Stimulated activated CD8-positive, alpha-beta memory T cell treated with anti-CD3 and anti-CD28 coated beads, Interleukin-4, amount 100 ng/mL, for 4 hours (primary cell): ENCODE measurements around the gene PXT1.
"Not testable (repeated sequence)": the region's sequence is repeated elsewhere in the genome, so short reads cannot be mapped to it uniquely, and the experiment has no call there.

ENCODE experiments used
- DNase-seq, 2 donors: peaks; one replicate each; pipeline ENCODE4 v3.0.0-alpha.2; 2020; ENCODE audit warnings: low read depth in 2 of 2, low spot score in 1 of 2

Gene PXT1

DNA sequence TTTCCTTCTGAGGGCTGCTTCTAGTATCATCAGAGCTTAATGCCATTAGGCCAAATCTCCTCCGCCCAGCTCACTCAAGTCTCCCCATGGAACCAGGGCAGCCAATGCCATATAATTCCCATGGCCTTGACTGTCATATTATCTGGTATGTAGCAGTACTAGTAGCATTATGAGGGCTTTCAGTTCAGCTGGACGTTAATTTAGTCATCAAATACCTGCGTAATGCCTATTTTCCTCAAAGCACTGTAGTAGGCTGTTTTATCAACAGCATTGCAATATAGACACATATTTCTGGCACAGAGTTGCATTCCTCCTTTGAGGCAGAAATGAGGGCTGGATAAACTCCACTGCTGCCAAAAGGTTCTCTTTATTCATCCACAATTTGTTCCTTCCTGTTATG is 1.8 kb upstream of the PXT1 start:
- no peak for DNase-seq

DNA sequence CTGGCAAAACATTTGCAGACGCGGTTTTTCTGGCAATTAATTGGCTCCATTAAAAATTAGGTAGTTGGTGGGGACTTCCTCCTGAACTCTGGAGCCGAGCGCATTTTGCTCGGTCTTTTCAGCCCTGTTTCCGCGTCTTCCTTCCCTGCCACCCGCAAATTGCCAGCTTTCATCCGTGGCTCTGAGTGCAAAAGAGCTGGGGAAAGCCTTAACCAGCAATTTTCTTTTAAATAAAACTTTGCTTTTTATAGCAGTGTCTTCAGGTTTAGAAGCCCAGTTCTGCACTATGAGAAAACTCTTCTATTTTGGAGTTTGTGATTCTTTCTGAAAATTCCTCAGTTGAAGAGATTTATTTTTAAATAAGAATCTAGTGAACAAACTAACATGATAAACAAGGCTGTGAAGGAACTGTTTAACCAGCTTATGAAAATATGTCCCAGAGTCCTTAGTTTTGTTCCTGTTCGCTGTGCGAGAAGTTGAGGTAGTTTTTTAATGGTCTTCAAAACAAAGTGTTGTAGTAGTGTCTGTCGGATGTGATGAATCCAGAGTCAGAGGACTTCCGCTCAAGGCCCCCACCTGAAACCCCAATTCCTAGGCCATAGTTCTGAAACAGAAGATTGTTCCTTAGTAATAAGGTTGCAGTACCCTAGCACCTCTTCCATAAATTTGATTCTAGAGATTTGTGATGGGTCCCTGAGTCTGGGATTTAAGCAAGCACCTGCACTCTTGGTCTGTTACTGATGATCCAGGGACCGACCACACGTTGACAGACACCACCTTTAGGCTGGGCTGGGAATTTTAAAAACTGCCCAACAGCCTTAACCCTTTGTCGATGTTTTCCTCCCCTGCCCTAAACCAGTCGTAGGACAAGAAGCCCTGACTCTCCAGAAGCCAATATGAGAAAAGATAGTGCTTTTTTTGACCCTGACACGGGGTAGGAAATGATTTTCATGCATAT is 1.1 kb upstream of the PXT1 start:
- DNase-seq: no peak

DNA sequence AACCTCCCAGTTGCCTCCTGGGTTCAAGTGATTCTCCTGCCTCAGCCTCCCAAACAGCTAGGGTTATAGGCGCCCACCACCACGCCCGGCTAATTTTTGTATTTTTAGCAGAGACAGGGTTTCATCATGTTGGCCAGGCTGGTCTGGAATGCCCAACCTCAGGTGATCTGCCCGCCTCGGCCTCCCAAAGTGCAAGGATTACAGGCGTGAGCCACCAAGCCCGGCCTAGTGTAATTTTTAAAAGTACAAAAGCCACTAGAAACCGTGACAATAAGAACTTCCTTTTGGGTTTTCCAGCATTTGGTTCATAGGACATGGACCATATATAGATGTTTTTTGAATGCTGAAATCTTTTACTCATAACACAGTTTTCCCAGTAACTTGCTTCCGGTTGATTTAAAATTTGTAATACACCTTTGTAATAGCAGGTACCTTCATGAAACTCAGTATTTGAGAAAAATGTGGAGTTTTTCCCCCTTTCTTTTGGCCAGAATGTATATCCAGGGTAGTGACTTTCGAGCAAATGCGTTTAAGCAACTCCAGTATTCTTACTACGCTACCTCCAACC is 467 bp downstream of the PXT1 start:
- DNase-seq: no peak

DNA sequence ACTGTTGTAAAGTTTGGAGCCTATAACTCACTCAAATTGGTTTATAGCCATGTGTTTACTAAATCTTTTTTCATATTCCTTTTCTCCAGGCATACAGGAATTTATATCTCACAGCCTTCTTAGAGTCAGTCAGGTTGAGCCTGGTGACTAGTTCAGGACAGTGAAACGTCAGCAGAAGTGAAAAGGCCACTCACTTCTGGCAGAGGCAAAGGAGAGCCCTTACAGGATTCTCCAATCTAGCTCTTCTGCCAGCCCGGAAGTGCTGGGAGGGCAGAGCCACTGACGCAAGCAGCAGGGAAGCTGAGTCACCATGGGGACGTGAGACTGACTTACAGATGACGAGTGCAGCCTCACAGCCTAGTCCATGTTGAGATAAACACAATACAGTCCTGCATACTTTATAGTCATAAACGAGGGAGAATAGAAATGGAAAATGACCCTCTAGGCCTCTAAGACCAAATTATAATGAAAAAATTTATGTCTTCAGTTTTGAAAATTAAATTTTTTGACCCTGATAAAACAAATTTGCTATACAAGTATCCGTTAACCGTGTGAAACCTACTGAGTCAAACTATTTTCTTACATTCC is 1.3 kb downstream of the PXT1 start:
- peak; percentile 56 to 73 for DNase-seq

DNA sequence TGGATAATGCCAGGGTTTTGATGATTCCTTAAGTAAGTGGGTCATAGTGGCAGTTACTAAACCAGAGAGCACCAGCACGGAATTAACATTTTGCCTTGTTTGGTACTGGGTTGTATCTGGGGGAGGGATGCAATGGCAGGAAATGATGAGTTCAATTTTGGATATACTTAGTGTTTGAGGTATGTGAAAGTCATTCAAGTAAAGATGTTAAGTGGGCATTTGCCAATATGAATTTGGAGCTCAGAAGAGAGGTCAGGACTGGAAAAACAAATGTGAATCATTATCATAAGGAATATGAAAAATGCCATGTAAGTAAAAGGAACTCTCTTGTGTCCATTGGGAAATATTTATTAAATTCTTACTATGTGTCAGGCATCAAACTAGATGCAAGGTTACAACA is 6.2 kb downstream of the PXT1 start:
- no peak for DNase-seq

DNA sequence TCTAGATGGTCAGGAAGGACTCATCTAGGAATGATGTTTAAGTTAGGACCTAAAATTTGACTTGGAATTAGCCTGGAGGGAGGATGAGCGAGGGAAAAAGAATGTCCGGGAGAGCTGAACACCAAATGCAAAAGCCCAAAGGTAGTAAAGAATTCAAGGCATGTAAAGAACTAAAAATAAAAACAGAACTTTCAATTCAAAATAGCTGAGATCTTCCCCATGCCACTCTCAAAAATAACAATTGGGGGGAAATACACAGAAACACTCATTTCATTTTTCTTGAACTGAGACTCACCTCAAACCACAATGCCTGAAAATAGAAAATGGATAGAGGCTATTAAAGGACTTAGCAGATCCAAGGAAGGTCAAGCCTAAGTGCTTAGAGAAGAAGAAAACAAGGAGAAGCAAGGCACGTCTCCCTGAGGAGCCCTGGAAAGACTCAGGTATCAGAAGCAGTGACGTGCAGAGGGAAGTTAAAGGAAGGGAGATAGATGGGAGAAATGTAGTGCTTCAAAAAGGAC is 10.4 kb downstream of the PXT1 start:
- no peak for DNase-seq

DNA sequence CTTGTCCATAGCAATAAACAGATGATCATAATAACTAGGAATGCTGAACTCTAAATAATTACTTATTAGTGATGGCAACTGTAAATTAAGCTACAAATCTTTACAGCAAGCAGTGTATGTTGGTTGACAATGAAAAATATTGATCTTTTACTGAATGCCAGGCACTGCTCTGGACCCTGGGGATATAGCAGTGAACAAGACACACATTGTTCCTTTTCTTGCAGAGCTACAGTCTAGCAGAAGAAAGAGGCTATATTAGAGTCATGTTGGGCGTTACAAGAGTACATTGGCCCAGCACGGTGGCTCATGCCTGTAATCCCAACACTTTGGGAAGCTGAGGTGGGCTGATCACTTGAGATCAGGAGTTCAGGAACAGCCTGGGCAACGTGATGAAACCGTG is 11.5 kb downstream of the PXT1 start:
- no peak for DNase-seq

DNA sequence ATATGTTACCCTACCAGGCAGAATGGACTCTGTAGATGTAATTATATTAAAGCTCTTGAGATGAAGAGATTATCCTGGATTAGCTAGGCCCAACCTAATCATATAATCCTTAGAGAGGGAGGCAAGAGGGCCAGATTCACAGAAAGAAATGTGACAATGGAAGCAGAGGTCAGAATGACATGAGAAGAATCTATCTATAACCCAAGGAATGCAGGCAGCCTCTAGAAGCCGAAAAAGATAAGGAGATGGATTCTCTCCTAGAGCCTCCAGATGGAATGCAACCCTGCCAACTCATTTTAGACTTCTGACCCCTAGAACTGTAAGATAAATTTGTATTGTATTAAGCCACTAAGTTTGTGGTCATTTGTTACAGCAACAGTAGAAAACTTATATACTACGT is 12.3 kb downstream of the PXT1 start:
- no peak for DNase-seq

DNA sequence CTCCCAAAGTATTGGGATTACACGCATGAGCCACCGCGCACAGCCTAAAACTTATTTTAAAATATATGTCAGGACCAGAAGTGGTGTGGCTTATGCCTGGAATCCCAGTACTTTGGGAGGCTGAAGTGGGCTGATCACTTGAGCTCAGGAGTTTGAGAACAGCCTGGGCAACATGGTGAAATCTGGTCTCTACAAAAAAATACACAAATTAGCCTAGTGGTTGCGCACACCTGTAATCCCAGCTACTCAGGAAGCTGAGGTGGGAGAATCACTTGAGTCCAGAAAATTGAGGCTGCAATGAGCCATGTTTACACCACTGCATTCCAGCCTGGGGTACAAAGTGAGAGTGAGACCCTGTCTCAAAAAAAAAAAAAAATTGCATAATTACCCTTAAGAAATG is 13.7 kb downstream of the PXT1 start:
- DNase-seq: no peak

DNA sequence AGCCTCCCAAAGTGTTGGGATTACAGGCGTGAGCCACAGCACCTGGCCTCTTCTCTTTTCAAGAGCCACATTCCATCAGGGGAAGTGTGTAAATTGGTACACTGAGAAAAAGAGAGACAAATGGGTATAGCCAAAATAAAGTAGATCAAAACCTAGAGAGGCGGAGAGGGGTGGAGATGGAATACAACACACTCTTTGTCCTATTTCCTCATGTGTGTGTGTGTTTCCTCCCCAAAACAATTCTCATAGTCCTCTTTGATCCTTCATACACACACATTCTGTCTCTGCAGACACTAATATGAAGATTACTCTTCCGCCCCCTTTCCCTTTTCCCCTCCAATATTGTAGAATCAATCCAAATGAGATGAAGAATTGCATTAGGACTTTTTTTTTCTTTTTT is 16.0 kb downstream of the PXT1 start:
- no peak for DNase-seq

DNA sequence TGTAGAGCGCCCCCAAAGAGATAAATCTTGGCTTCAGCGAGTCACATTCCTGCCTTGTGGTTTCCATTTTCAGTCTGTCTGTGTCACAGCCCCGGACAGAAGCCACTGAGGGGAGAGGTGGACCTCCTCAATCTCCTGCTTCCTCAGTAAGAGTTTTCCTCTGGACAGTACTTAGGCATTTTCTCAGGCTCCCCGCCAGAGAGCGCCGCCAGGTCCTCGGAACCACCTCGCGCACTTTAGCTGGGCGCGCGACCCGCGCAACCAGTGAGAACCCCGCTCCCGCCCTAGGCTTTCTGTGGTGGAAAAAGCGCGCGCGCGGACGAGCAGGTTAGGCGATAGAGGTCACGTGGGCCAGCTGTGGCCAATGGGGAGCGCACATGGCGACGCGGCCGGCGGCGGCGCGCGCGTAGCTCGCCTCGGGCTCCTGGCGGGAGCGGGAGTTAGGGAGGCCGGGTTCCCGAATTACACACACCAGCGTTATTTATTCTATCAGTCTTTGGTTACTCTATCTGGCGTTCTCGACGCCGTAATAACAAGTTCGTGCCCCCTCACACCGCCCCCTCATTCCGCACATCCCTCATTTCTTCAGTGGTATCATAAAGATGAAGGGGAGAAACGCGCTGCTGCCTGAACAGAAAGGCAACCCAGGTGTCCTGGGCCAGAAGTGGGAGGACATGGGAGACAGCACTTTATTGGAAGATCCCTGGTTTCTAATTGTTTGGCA is 19.4 kb downstream of the PXT1 start:
- DNase-seq: peak; percentile 95 to 97

DNA sequence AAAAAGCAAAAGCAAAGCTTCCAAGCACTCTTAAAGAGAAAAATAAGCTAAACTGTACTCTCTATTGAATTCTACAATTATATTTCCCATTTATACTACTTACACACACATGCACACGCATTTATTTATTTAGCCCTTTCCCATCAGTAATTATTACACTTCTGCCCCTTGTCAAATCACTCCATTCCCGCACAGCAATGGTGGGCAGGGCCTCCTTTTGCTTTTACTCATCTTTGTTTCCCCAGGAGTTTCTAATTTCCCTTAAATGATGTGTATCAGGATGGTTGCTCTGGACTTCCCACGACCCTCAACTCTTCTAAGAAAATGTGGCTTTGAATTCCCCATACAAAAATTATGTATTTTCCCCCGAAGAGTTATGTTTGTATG is 19.9 kb downstream of the PXT1 start:
- no peak for DNase-seq

DNA sequence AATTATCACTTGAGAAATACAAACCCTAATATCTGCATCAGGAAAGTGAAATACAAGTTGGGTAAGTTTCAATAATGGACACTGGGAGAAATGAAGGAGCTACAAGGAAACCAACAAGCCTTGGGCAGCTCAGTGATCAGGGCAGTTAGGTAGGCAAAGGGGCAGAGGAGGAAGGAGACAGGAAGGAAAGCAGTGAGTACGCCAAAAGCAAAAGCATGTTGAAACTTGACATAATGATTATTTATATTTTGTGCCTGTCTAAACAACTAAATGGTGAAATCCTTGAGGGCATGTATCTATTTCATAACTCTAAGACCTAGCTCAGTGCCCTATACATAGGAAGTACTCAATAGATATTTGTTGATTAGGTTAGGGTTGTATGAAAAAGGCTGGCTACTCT is 23.3 kb downstream of the PXT1 start:
- DNase-seq: no peak

DNA sequence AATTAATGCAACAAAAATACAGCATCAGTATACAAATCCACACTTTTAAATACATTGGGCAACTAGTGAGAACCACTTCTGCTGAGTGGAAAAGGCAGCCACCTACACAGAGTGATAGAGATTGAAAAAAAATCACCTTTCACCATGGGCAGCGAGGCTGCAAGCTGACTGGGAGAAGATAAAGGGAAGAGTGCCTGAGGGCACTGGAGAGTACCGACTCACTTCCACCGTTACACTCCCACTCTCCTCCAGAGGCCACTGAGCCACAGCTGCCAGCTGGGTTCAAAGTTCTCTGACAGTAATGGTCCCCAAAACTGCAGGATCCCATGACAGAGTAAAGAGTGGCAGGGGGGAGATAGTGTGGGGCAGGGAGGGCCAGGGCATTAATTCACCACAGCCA is 24.1 kb downstream of the PXT1 start:
- no peak for DNase-seq

DNA sequence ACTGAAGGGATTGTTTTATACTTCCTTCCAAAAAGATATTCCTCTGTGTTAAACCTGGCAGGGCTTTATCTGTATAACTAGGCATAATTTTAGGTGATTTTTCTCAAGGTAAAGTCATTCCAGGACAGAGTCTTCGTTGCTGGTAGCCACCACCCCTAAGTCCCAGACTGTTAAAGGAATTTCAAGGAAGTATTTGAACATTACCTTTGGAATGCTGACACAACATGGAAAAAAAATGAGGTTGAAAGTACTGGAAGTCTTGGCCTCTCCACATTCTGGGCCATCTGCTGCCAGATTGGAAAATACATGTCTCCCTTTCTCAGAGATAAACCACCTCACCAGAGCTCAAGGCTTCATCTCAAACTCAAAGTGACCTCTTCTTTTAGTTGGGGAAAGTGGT is 28.2 kb downstream of the PXT1 start:
- DNase-seq: no peak

DNA sequence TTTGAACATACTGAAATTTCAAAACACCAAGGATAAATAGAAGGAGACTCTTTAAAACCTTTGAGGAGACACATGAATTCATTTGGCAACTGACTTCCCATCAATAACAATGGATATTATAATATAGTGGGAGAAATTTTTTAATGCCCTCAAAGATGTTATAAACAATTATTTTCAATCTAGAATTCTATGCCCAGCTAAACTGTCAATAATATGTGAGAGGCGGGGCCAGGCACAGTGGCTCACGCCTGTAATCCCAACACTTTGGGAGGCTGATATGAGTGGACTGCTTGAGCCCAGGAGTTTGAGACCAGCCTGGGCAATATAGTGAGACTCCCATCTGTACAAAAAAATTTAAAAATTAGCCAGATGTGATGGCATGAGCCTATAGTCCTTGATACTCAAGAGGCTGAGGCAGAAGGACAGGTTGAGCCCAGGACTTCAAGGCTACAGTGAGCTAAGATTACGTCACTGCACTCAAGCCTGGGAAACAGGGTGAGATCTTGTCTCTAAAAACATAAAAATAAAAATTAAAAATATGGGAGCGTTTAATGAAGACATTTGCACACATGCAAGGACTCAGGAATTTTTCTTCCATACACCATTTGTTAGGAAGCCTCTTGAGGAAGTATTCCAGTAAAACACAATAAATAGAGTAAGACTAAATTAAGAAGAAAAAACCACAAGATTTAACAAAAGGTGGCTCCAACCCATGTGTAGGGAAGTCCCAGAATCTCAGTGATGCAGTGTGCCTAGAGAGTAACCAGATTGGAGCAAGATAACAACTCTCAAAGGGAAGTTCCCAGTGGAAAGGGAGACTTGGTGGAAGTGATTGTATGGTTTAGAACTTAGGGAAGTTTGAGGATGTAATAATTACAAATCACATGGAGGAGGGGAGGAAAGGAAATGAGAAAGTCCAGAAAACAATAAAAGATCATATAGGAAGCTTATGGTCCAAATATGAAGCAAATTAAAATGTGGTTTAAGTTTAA is 28.9 kb downstream of the PXT1 start:
- no peak for DNase-seq

DNA sequence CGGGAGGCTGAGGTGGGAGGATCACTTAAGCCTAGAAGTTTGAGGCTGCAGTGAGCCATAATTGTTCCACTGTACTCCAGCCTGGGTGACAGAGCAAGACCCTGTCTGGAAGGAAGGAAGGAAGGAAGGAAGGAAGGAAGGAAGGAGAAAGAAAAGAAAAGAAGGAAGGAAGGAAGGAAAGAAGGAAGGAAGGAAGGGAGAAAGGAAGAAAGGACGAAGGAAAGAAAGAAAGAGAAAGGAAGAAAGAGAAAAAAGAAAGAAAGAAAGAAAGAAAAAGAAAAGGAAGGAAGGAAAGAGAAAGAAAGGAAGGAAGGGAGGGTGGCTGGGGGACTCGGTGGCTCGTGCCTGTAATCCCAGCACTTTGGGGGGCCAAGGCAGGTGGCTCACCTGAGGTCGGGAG is 32.9 kb downstream of the PXT1 start:
- DNase-seq: not testable (repeated sequence)

DNA sequence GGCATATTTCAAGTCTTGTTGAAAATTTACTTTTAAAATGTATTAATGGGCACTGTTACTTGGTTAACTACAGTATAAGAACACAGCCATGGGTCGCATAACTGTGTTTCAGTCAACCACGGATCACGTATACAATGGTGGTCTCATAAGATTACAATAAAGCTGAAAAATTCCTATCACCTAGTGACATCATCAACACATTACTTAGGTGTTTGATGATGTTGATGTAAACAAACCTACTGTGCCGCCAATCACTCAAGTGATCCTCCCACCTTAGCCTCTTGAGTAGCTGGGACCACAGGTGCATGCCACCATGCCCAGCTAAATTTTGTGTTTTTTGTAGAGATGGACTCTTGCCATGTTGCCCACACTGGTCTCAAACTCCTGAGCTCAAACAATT is 38.5 kb downstream of the PXT1 start:
- no peak for DNase-seq

DNA sequence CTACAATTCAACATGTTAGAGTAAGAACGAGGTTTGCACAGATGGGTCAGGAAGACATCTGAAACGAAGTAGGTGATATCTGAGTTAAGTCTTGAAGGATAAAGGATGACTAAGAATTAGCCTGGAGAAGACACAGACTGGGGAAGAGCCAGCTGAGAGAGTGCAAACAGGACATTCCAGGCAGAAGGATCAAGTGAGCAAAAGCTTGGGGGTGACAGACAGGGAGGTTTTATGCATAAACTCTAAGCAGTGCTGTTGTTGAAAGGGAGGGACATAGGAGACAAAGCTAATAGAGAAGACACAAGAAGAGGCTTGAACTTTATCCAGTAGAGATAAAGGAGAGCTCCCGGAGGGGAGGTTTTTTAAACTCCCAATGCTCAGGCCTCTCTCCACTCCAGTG is 40.2 kb downstream of the PXT1 start:
- no peak for DNase-seq

DNA sequence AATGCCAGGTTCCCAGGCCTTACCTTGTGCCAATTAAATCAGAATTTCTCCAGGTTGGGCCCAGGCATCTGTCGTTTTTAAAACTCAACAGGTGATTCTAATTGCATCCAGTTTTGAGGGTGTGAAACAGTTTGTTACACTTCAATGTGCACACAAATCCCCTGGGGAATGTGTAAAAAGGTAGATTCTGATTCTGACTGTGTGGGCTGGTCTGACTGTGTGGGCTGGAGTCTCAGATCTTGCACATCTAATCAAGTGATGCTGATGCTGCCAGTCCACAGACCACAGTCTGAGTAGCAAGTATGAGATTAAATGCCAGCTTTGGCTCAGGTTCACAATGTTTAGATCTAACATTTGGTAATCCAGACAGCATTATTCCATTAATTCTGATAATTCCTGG is 42.7 kb downstream of the PXT1 start:
- no peak for DNase-seq
